K562 (cell line): Measurements from ENCODE around the gene BSDC1. TPM values are rescaled to one million over a fixed set of nuclear protein-coding genes. Genes with fewer than 3 reads are reported as not detected.
A peak's percentile ranks its signal among the peaks of the same experiment; 100 is the strongest.

Experiments used
- AFF4 ChIP-seq: sonication (generic); formaldehyde crosslinking; IDR thresholded peaks from 2 replicates; pipeline ENCODE4 v1.8.0; 2023; ENCODE audit warnings: mild to moderate bottlenecking, missing genetic modification reagents
- CBX5 ChIP-seq: IDR thresholded peaks from 2 replicates; pipeline ENCODE4 v1.6.1; 2014; ENCODE audit warnings: low read depth, borderline replicate concordance
- CEBPB ChIP-seq: fragments of 450-650 bp; IDR thresholded peaks from 2 replicates; pipeline ENCODE4 v1.6.1; 2016; ENCODE audit warnings: missing genetic modification characterization, missing compliant biosample characterization
- CREBBP ChIP-seq: IDR thresholded peaks from one replicate; pipeline ENCODE4 v1.6.1; 2012; ENCODE audit warnings: low read depth, mild to moderate bottlenecking, control low read depth, inconsistent platforms, low read length
- DMBX1 ChIP-seq: fragments of 250-450 bp; sonication (Bioruptor Pico); IDR thresholded peaks from 2 replicates; pipeline ENCODE4 v1.8.0; 2022; ENCODE audit warnings: inconsistent platforms, mild to moderate bottlenecking, moderate library complexity, borderline replicate concordance
- E2F6 ChIP-seq, 2 experiments: IDR thresholded peaks; 2 replicates each; pipeline ENCODE4 v1.6.1; 2011; ENCODE audit warnings: borderline replicate concordance in 1 of 2, control low read depth in 1 of 2, low read depth in 1 of 2, low read length in 1 of 2, mild to moderate bottlenecking in 1 of 2, mixed read lengths in 1 of 2, moderate library complexity in 1 of 2; ENCODE audit not compliant: insufficient read depth in 1 of 2, insufficient read length in 1 of 2, poor library complexity in 1 of 2, severe bottlenecking in 1 of 2; ENCODE audit errors: extremely low read depth in 1 of 2
- EP400 ChIP-seq: fragments of 450-650 bp; IDR thresholded peaks from 2 replicates; pipeline ENCODE4 v1.6.1; 2017; ENCODE audit warnings: antibody characterized with exemption, mild to moderate bottlenecking, moderate library complexity
- EZH2 ChIP-seq: IDR thresholded peaks from 2 replicates; pipeline ENCODE4 v1.6.1; 2012; ENCODE audit warnings: low read depth, mild to moderate bottlenecking, inconsistent platforms, low read length, borderline replicate concordance
- FOXJ2 ChIP-seq: fragments of 200-800 bp; sonication (Bioruptor generic); IDR thresholded peaks from 2 replicates; pipeline ENCODE4 v1.6.1; 2016; ENCODE audit warnings: missing genetic modification characterization, missing compliant biosample characterization
- GATA2 ChIP-seq: sonication (generic); formaldehyde crosslinking; IDR thresholded peaks from 2 replicates; pipeline ENCODE4 v1.4.0; 2020; ENCODE audit warnings: mild to moderate bottlenecking, missing genetic modification reagents
- HES1 ChIP-seq: fragments of 450-650 bp; IDR thresholded peaks from 2 replicates; pipeline ENCODE4 v1.6.1; 2016; ENCODE audit warnings: low read depth, mild to moderate bottlenecking, moderate library complexity
- JUN ChIP-seq, 2 experiments: sonication (generic) in 1 of 2; formaldehyde crosslinking in 1 of 2; IDR thresholded peaks; 2 replicates each; pipeline versions ENCODE4 v1.6.1 to v1.8.0; 2012 to 2022; ENCODE audit warnings: borderline replicate concordance in 2 of 2, mild to moderate bottlenecking in 2 of 2, improper control_type of control experiment in 1 of 2, low read depth in 1 of 2, low read length in 1 of 2, missing genetic modification reagents in 1 of 2
- MAZ ChIP-seq, 2 experiments: fragments of 450-650 bp in 1 of 2; sonication (generic) in 1 of 2; formaldehyde crosslinking; IDR thresholded peaks in 1 of 2; conservative IDR thresholded peaks in 1 of 2; 2 replicates each; pipeline versions ENCODE4 v1.4.0 to v1.5.0; 2020; ENCODE audit warnings: mild to moderate bottlenecking in 1 of 2, missing genetic modification reagents in 1 of 2
- MCM2 ChIP-seq: fragments of 450-650 bp; IDR thresholded peaks from 2 replicates; pipeline ENCODE4 v1.6.1; 2017; ENCODE audit warnings: low read depth, mild to moderate bottlenecking
- NFIC ChIP-seq: fragments of 450-650 bp; IDR thresholded peaks from 2 replicates; pipeline ENCODE4 v1.6.1; 2017; ENCODE audit warnings: mild to moderate bottlenecking, inconsistent platforms
- POLR2B ChIP-seq: fragments of 450-650 bp; IDR thresholded peaks from 2 replicates; pipeline ENCODE4 v1.6.1; 2018; ENCODE audit warnings: low read depth; ENCODE audit not compliant: partially characterized antibody
- POLR3A ChIP-seq: IDR thresholded peaks from 2 replicates; pipeline ENCODE4 v1.6.1; 2011; ENCODE audit warnings: borderline replicate concordance, mild to moderate bottlenecking, moderate library complexity; ENCODE audit not compliant: insufficient read length, insufficient read depth; ENCODE audit errors: extremely low read depth
- PTTG1 ChIP-seq: fragments of 450-650 bp; IDR thresholded peaks from 2 replicates; pipeline ENCODE4 v1.6.1; 2016; ENCODE audit warnings: low read depth, mild to moderate bottlenecking, missing genetic modification characterization, missing compliant biosample characterization
- TAF7 ChIP-seq: fragments of 450-650 bp; IDR thresholded peaks from 2 replicates; pipeline ENCODE4 v1.6.1; 2016; ENCODE audit warnings: missing genetic modification characterization, missing compliant biosample characterization
- XRCC3 ChIP-seq: fragments of 450-650 bp; IDR thresholded peaks from 2 replicates; pipeline ENCODE4 v1.6.1; 2017; ENCODE audit warnings: mild to moderate bottlenecking, moderate library complexity
- ZNF212 ChIP-seq: fragments of 450-650 bp; formaldehyde crosslinking; IDR thresholded peaks from 2 replicates; pipeline ENCODE4 v1.4.0; 2020; ENCODE audit warnings: mild to moderate bottlenecking
- ZNF24 ChIP-seq: fragments of 450-650 bp; IDR thresholded peaks from 2 replicates; pipeline ENCODE4 v1.6.1; 2016
- ZNF41 ChIP-seq: fragments of 250-450 bp; sonication (Bioruptor Pico); conservative IDR thresholded peaks from 2 replicates; pipeline ENCODE4 v1.4.0; 2020; ENCODE audit warnings: mild to moderate bottlenecking
- ZNF436 ChIP-seq: fragments of 250-450, 450-650 bp; sonication (Bioruptor Pico); formaldehyde crosslinking; IDR thresholded peaks from 2 replicates; pipeline ENCODE4 v1.7.0; 2020; ENCODE audit warnings: mild to moderate bottlenecking
- polyA plus RNA-seq, 8 experiments: library from polyadenylated mRNA; depleted of rRNA in 4 of 8; stranded (reverse) in 5 of 8; unstranded in 3 of 8; fragments of >200 nt; fragmentation: Nextera tagmentation in 2 of 8; fragmentation: Illumina TruSeq in 1 of 8; extraction: Ambion mirVana in 2 of 8; extraction: Trizol in 1 of 8; gene quantifications; 2 replicates each; pipeline versions ENCODE4 v1.2.1 to v1.2.3, GENCODE V29; 2011 to 2014; ENCODE audit warnings: inconsistent platforms in 1 of 8, missing spikeins in 1 of 8
- total RNA-seq, 7 experiments: library from RNA; depleted of rRNA in 6 of 7; stranded (reverse); fragments of >200 nt in 6 of 7; fragmentation: Illumina TruSeq in 2 of 7; extraction: Trizol in 2 of 7; gene quantifications; 2 replicates each; pipeline versions ENCODE4 v1.2.1 to v1.2.3, GENCODE V29; 2011 to 2021; ENCODE audit warnings: low replicate concordance in 1 of 7

BSDC1 gene
- total and polyA plus RNA-seq, 9 of the 15 experiments (the other 6 are each of a cell fraction or from before 2014, with no cell fraction given), result 10.2 to 96.8 (median 73.1) TPM

- TF ChIP-seq DMBX1 (CRISPR knock-in tag) (peak; percentile 96), MAZ (CRISPR knock-in tag; conservative IDR thresholded peaks at IDR 0.05 in 1 of 2, IDR thresholded peaks at IDR 0.05 in 1 of 2) (peak; percentile 12 to 92), JUN (IDR thresholded peaks at IDR 0.05; ENCODE audit: borderline replicate concordance, low read depth, low read length) (peak; percentile 60; the same call in 1 of the 2 replicates), JUN (CRISPR knock-in tag; IDR thresholded peaks at IDR 0.05; ENCODE audit: borderline replicate concordance) (no peak), CREBBP (no peak), CEBPB (tag) (peak; percentile 64), MCM2 (no peak), FOXJ2 (no peak), HES1 (peak; percentile 43; the same call in 1 of the 2 replicates), POLR2B (no peak), XRCC3 (no peak), PTTG1 (tag) (no peak), ZNF436 (CRISPR knock-in tag) (no peak), EZH2 (no peak), POLR3A (no peak), ZNF41 (CRISPR knock-in tag) (0 out of 2 replicates have a peak, but pooled peaks have one; percentile 47), EP400 (peak; percentile 84), GATA2 (CRISPR knock-in tag) (no peak), TAF7 (tag) (no peak), E2F6 (IDR thresholded peaks at IDR 0.05; ENCODE audit: borderline replicate concordance in 1 of 2, extremely low read depth in 1 of 2, insufficient read depth in 1 of 2, insufficient read length in 1 of 2, low read depth in 1 of 2, low read length in 1 of 2, poor library complexity in 1 of 2, severe bottlenecking in 1 of 2) (peak; percentile 99 to 100), ZNF24 (peak; percentile 55; the same call in 1 of the 2 replicates), CBX5 (peak; percentile 20), ZNF212 (CRISPR knock-in tag) (no peak), AFF4 (CRISPR knock-in tag) (no peak), NFIC (no peak; the same call in 1 of the 2 replicates)
These were observed 43.3 kb downstream of the BSDC1 start (continued) for GRCh38 chr1:32350785-32351398.
